ENCODE results near the gene COA1. TPM values are rescaled to one million over a fixed set of nuclear protein-coding genes. Genes with fewer than 3 reads are reported as not detected.

COA1 gene
- total RNA-seq, 1 donor from 2014 or later: 16.3 TPM

GRCh38 chr7:43626695-43627094, 102.6 kb downstream of the COA1 start:
- Histone ChIP-seq H3K27me3 (no peaks in the 10 kb centered on the region), H3K9me3 (no peaks in the 10 kb centered on the region), H3K4me3 (no peak overlapping the region), H3K27ac (peak overlapping the region; percentile 41 to 55), H3K4me1 (peaks cover 0 to 21% of the 10 kb centered on the region in 2 donors), H3K36me3 (peaks cover 0 to 14% of the 10 kb centered on the region in 2 donors)
- intact Hi-C loops (cut with DNase I): no loop called here
- no peak for TF ChIP-seq CTCF (IDR thresholded peaks at IDR 0.05)
- no peak for DNase-seq (ENCODE audit: low spot score in 2 of 2)

GRCh38 chr7:43625980-43626379, 103.3 kb downstream of the COA1 start:
- no peak for TF ChIP-seq CTCF (IDR thresholded peaks at IDR 0.05)
- Histone ChIP-seq H3K36me3 (peaks cover 0 to 17% of the 10 kb centered on the region in 2 donors), H3K4me3 (no peak overlapping the region), H3K4me1 (peaks cover 0 to 21% of the 10 kb centered on the region in 2 donors), H3K27me3 (no peaks in the 10 kb centered on the region), H3K27ac (peak overlapping the region; percentile 41 to 55), H3K9me3 (no peaks in the 10 kb centered on the region)
- intact Hi-C loops (cut with DNase I): no loop called here
- no peak for DNase-seq (ENCODE audit: low spot score in 2 of 2)

- no peak for TF ChIP-seq CTCF (IDR thresholded peaks at IDR 0.05)
- Histone ChIP-seq H3K27me3 (no peaks in the 10 kb centered on the region), H3K9me3 (no peaks in the 10 kb centered on the region), H3K36me3 (peaks cover 0 to 17% of the 10 kb centered on the region in 2 donors), H3K4me1 (peaks cover 0 to 21% of the 10 kb centered on the region in 2 donors), H3K27ac (peak overlapping the region; percentile 4 to 55), H3K4me3 (peak overlapping the region in 1 of 2 donors; percentile 10)
- intact Hi-C loops (cut with DNase I): no loop called here
- DNase-seq (ENCODE audit: low spot score in 2 of 2): no peak
These were observed 103.9 kb downstream of the COA1 start for GRCh38 chr7:43625453-43625852.

DNA sequence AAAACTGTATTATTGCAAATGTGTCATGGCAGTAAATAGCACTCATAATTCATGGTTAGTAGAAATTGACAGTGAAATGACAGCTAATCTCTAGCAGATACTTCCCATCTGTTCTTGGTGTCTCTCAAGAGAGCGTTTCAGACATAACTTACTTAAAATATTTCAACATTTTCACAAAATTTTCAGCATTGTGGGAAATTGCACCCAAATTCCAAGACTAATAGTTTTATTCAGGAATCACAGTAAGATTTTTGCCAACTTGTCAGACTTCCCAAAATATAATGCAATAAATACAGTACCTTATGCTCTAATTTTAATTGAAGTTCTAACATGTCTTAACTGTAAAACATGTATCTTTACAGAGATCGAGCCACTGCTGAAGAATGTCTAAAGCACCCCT, 105.2 kb downstream of the COA1 start:
- H3K27me3 ChIP-seq: no peaks in the 10 kb centered on the region
- TF ChIP-seq CTCF (IDR thresholded peaks at IDR 0.05): no peak
- H3K9me3 ChIP-seq: no peaks in the 10 kb centered on the region
- DNase-seq (ENCODE audit: low spot score in 2 of 2): no peak
- peaks cover 0 to 21% of the 10 kb centered on the region in 2 donors for H3K4me1 ChIP-seq
- H3K27ac ChIP-seq: peak overlapping the region; percentile 35 to 55
- peaks cover 5 to 19% of the 10 kb centered on the region in 2 donors for H3K36me3 ChIP-seq
- intact Hi-C loops (cut with DNase I): no loop called here
- H3K4me3 ChIP-seq: no peak overlapping the region

GRCh38 chr7:43621729-43622448, 107.4 kb downstream of the COA1 start:
- Histone ChIP-seq H3K27ac (peak overlapping the region; percentile 3 to 46), H3K36me3 (peaks cover 7 to 16% of the 10 kb centered on the region in 2 donors), H3K9me3 (no peaks in the 10 kb centered on the region), H3K4me1 (peaks cover 9 to 33% of the 10 kb centered on the region in 2 donors), H3K27me3 (no peaks in the 10 kb centered on the region), H3K4me3 (no peak overlapping the region)
- no peak for DNase-seq (ENCODE audit: low spot score in 2 of 2)
- intact Hi-C loops (cut with DNase I): no loop called here
- no peak for TF ChIP-seq CTCF (IDR thresholded peaks at IDR 0.05)
